Measurements from ENCODE around the gene SP1.

SP1 gene

GRCh38 chr12:53465679-53466078 is 85.7 kb downstream of the SP1 start:
- Histone ChIP-seq H3K36me3 (peaks cover 100% of the 10 kb centered on the region in 3 donors), H3K4me3 (no peak overlapping the region), H3K9me3 (no peaks in the 10 kb centered on the region), H3K4me1 (peaks cover 0 to 11% (median 2%) of the 10 kb centered on the region in 4 donors), H3K27me3 (no peaks in the 10 kb centered on the region), H3K27ac (no peak overlapping the region)
- TF ChIP-seq CTCF (IDR thresholded peaks at IDR 0.05) = no peak
- DNase-seq = no peak
- intact Hi-C loops (cut with DNase I; ENCODE audit: low total_unique reads) = loop anchor here (10.0 kb wide), 1 partner anchor 869 kb away; no protein-coding TSS in a partner anchor

All from tibial artery (tissue), 4 donors.